Endothelial cell (in vitro differentiated cells): Measurements from ENCODE around the gene EPHA6. TPM values are rescaled to one million over a fixed set of nuclear protein-coding genes. Genes with fewer than 3 reads are reported as not detected.
"Not testable (repeated sequence)": the region's sequence is repeated elsewhere in the genome, so short reads cannot be mapped to it uniquely, and the experiment has no call there.

Source experiments
- DNase-seq: peaks from one replicate; pipeline ENCODE4 v3.0.0; 2021; ENCODE audit warnings: low spot score
- H3K27ac Mint-ChIP-seq: one replicate; pipeline ENCODE4 v1.8.0; 2021; ENCODE audit warnings: mixed read lengths, inconsistent platforms; ENCODE audit not compliant: unreplicated experiment
- H3K27me3 Mint-ChIP-seq: one replicate; pipeline ENCODE4 v1.8.0; 2021; ENCODE audit warnings: mild to moderate bottlenecking, moderate library complexity, mixed read lengths, inconsistent platforms; ENCODE audit not compliant: unreplicated experiment
- H3K36me3 Mint-ChIP-seq: one replicate; pipeline ENCODE4 v1.8.0; 2021; ENCODE audit warnings: mild to moderate bottlenecking, low read depth, mixed read lengths, inconsistent platforms; ENCODE audit not compliant: unreplicated experiment
- H3K4me1 Mint-ChIP-seq: one replicate; pipeline ENCODE4 v1.8.0; 2021; ENCODE audit warnings: mild to moderate bottlenecking, mixed read lengths, inconsistent platforms; ENCODE audit not compliant: unreplicated experiment
- H3K4me3 Mint-ChIP-seq: one replicate; pipeline ENCODE4 v1.8.0; 2021; ENCODE audit warnings: mild to moderate bottlenecking, mixed read lengths, inconsistent platforms; ENCODE audit not compliant: unreplicated experiment
- H3K9me3 Mint-ChIP-seq: one replicate; pipeline ENCODE4 v1.8.0; 2021; ENCODE audit warnings: mixed read lengths, inconsistent platforms; ENCODE audit not compliant: unreplicated experiment
- CTCF ChIP-seq: fragments of 200-600 bp; sonication (generic); IDR thresholded peaks from one replicate; pipeline ENCODE4 v1.5.0; 2021; ENCODE audit warnings: antibody characterized with exemption; ENCODE audit not compliant: unreplicated experiment
- total RNA-seq: library from RNA; stranded (reverse); fragmentation: NEBNext Ultra II Directional; extraction: Animal tissue kit (Norgen Biotek cat#: 25700); gene quantifications from one replicate; pipeline ENCODE4 v1.2.1, GENCODE V29; 2021; ENCODE audit not compliant: unreplicated experiment

The EPHA6 gene
- total RNA-seq, 1 donor from 2014 or later: 21.8 TPM

- H3K27ac Mint-ChIP-seq: no peak overlapping the region
- peaks cover 5% of the 10 kb centered on the region for H3K9me3 Mint-ChIP-seq
- H3K4me3 Mint-ChIP-seq: no peak overlapping the region
- H3K27me3 Mint-ChIP-seq: no peaks in the 10 kb centered on the region
- no peak for TF ChIP-seq CTCF
- DNase-seq: no peak
- H3K4me1 Mint-ChIP-seq: no peaks in the 10 kb centered on the region
- H3K36me3 Mint-ChIP-seq: peaks cover 5% of the 10 kb centered on the region
These were observed 798.2 kb downstream of the EPHA6 start for GRCh38 chr3:97612632-97613031.

GRCh38 chr3:97613139-97613538 is 798.7 kb downstream of the EPHA6 start:
- Mint-ChIP-seq H3K27ac (no peak overlapping the region), H3K9me3 (peaks cover 5% of the 10 kb centered on the region), H3K27me3 (no peaks in the 10 kb centered on the region), H3K36me3 (peaks cover 5% of the 10 kb centered on the region), H3K4me1 (no peaks in the 10 kb centered on the region), H3K4me3 (no peak overlapping the region)
- TF ChIP-seq CTCF: no peak
- DNase-seq: no peak

GRCh38 chr3:97620514-97620913 is 806.1 kb downstream of the EPHA6 start:
- not testable (repeated sequence) for H3K4me1 Mint-ChIP-seq, H3K27ac Mint-ChIP-seq, DNase-seq, H3K9me3 Mint-ChIP-seq, H3K27me3 Mint-ChIP-seq, H3K4me3 Mint-ChIP-seq, H3K36me3 Mint-ChIP-seq

- H3K27ac Mint-ChIP-seq: no peak overlapping the region
- no peaks in the 10 kb centered on the region for H3K9me3 Mint-ChIP-seq
- H3K27me3 Mint-ChIP-seq: no peaks in the 10 kb centered on the region
- no peak for DNase-seq
- H3K4me3 Mint-ChIP-seq: no peak overlapping the region
- no peaks in the 10 kb centered on the region for H3K4me1 Mint-ChIP-seq
- H3K36me3 Mint-ChIP-seq: no peaks in the 10 kb centered on the region
- no peak for TF ChIP-seq CTCF
These were observed 822.1 kb downstream of the EPHA6 start for GRCh38 chr3:97636465-97636864.

- DNase-seq: no peak
- Mint-ChIP-seq H3K36me3 (no peaks in the 10 kb centered on the region), H3K4me1 (no peaks in the 10 kb centered on the region), H3K27ac (no peak overlapping the region), H3K27me3 (peaks cover 1% of the 10 kb centered on the region), H3K4me3 (no peak overlapping the region), H3K9me3 (no peaks in the 10 kb centered on the region)
- TF ChIP-seq CTCF: no peak
These were observed 832.5 kb downstream of the EPHA6 start for GRCh38 chr3:97646932-97647331.

- H3K27me3 Mint-ChIP-seq: peaks cover 1% of the 10 kb centered on the region
These were observed 833.1 kb downstream of the EPHA6 start for GRCh38 chr3:97647441-97647982.

More at GRCh38 chr3:97647441-97647982, 833.1 kb downstream of the EPHA6 start:
- Mint-ChIP-seq H3K9me3 (no peaks in the 10 kb centered on the region), H3K4me3 (no peak overlapping the region), H3K36me3 (no peaks in the 10 kb centered on the region), H3K4me1 (no peaks in the 10 kb centered on the region), H3K27ac (no peak overlapping the region)
- TF ChIP-seq CTCF: no peak
- no peak for DNase-seq
